ENCODE results near the gene HSD17B11.
"Not testable (repeated sequence)": the region's sequence is repeated elsewhere in the genome, so short reads cannot be mapped to it uniquely, and the experiment has no call there.

Gene HSD17B11

GRCh38 chr4:87388901-87389300, 2.1 kb downstream of the HSD17B11 start:
- H3K27me3 ChIP-seq: no peaks in the 10 kb centered on the region
- peaks cover 35% of the 10 kb centered on the region for H3K36me3 ChIP-seq
- no peak for TF ChIP-seq Cebpa-rat (IDR thresholded peaks at IDR 0.05)
- H3K27ac ChIP-seq: no peak overlapping the region
- peaks cover 46% of the 10 kb centered on the region for H3K9me3 ChIP-seq
- peaks cover 30% of the 10 kb centered on the region for H3K4me1 ChIP-seq
- H3K4me2 ChIP-seq: peak overlapping the region; percentile 90
- no peak overlapping the region for H3K9ac ChIP-seq
- 0 out of 2 replicates have a peak, but pooled peaks cover under 1% of the 10 kb centered on the region for H4K20me1 ChIP-seq
- H3K4me3 ChIP-seq: peak overlapping the region; percentile 79

- no peak overlapping the region for H3K9ac ChIP-seq
- H3K27me3 ChIP-seq: no peaks in the 10 kb centered on the region
- H3K4me3 ChIP-seq: no peak overlapping the region
- peaks cover 51% of the 10 kb centered on the region for H3K9me3 ChIP-seq
- H3K4me2 ChIP-seq: no peak overlapping the region
- H4K20me1 ChIP-seq: 0 out of 2 replicates have a peak, but pooled peaks cover 13% of the 10 kb centered on the region
- H3K27ac ChIP-seq: no peak overlapping the region
- peaks cover 30% of the 10 kb centered on the region for H3K4me1 ChIP-seq
- H3K36me3 ChIP-seq: peaks cover 35% of the 10 kb centered on the region
- no peak for TF ChIP-seq Cebpa-rat (IDR thresholded peaks at IDR 0.05)
These were observed 3.8 kb downstream of the HSD17B11 start for GRCh38 chr4:87387237-87387636.

DNA sequence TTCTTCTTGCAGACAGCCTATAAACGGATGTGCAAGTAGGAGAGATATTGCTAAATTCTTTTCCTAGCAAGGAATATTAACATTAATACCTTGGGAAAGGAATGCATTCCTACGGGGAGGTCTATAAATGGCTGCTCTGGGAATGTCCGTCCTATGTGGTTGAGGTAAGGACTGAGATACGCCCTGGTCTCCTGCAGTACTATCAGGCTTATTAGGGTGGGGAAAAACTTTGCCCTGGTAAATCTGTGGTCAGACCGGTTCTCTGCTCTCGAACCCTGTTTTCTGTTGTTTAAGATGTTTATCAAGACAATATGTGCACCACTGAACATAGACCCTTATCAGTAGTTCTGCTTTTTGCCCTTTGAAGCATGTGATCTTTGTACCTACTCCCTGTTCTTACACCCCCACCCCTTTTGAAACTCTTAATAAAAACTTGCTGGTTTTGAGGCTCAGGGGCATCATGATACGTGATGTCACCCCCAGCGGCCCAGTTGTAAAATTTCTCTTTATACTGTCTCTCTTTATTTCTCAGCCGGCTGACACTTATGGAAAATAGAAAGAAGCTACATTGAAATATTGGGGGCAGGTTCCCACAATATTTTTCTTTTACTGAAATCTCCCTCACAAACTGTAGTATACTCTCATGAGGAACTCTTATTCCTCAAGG, 6.4 kb downstream of the HSD17B11 start:
- H3K9ac ChIP-seq, H3K4me3 ChIP-seq, H3K27ac ChIP-seq, H3K4me2 ChIP-seq, H3K27me3 ChIP-seq: not testable (repeated sequence)
- H3K4me1 ChIP-seq: peaks cover 16% of the 10 kb centered on the region
- H3K9me3 ChIP-seq: peaks cover 51% of the 10 kb centered on the region
- H3K36me3 ChIP-seq: peaks cover 60% of the 10 kb centered on the region
- 0 out of 2 replicates have a peak, but pooled peaks cover 13% of the 10 kb centered on the region for H4K20me1 ChIP-seq

- Histone ChIP-seq H3K27ac (no peak overlapping the region), H3K9me3 (peaks cover 41% of the 10 kb centered on the region), H3K4me3 (no peak overlapping the region), H3K4me2 (no peak overlapping the region), H3K36me3 (peaks cover 62% of the 10 kb centered on the region), H3K9ac (no peak overlapping the region), H4K20me1 (0 out of 2 replicates have a peak, but pooled peaks cover 13% of the 10 kb centered on the region), H3K27me3 (no peaks in the 10 kb centered on the region), H3K4me1 (no peaks in the 10 kb centered on the region)
- no peak for TF ChIP-seq Cebpa-rat (IDR thresholded peaks at IDR 0.05)
These were observed 8.1 kb downstream of the HSD17B11 start for GRCh38 chr4:87382931-87383330.

- no peak for TF ChIP-seq Cebpa-rat (IDR thresholded peaks at IDR 0.05)
- Histone ChIP-seq H3K9me3 (peaks cover 34% of the 10 kb centered on the region), H3K4me1 (no peaks in the 10 kb centered on the region), H3K27me3 (no peaks in the 10 kb centered on the region), H3K36me3 (peaks cover 61% of the 10 kb centered on the region), H3K27ac (no peak overlapping the region), H3K4me2 (no peak overlapping the region), H3K4me3 (no peak overlapping the region), H4K20me1 (0 out of 2 replicates have a peak, but pooled peaks cover 13% of the 10 kb centered on the region), H3K9ac (no peak overlapping the region)
These were observed 8.9 kb downstream of the HSD17B11 start for GRCh38 chr4:87382116-87382515.

GRCh38 chr4:87377816-87378215, 13.2 kb downstream of the HSD17B11 start:
- Histone ChIP-seq H3K27me3 (no peaks in the 10 kb centered on the region), H3K9me3 (no peaks in the 10 kb centered on the region), H3K36me3 (peaks cover 66% of the 10 kb centered on the region), H3K9ac (no peak overlapping the region), H3K27ac (no peak overlapping the region), H4K20me1 (0 out of 2 replicates have a peak, but pooled peaks cover 1% of the 10 kb centered on the region), H3K4me1 (no peaks in the 10 kb centered on the region), H3K4me3 (no peak overlapping the region), H3K4me2 (no peak overlapping the region)
- no peak for TF ChIP-seq Cebpa-rat (IDR thresholded peaks at IDR 0.05)

DNA sequence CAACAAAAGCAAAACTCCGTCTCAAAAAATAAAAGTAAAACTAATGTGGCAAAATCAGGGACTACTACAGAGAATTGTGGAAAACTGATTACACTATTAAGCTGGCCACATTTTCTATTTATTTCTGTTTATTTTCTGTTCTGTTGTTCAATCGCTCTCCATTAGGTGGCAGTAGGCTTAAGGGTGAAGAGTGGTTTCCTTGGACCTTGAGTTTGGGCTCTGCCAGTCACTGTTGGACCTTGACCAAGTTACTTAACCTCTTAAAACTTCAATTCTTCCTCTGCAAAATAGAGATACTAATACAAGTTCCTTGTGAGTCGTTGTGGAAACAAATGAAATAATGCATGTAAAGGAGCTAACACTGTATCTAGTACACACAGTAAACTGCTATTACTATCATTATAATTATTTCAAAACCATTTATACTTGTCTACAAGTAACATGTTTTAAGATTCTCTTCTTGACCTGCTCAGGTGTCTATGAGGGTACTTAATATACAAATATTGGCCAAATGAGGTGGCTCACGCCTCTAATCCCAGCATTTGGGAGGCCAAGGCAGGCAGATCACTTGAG, 15.2 kb downstream of the HSD17B11 start:
- no peak overlapping the region for H3K4me2 ChIP-seq

DNA sequence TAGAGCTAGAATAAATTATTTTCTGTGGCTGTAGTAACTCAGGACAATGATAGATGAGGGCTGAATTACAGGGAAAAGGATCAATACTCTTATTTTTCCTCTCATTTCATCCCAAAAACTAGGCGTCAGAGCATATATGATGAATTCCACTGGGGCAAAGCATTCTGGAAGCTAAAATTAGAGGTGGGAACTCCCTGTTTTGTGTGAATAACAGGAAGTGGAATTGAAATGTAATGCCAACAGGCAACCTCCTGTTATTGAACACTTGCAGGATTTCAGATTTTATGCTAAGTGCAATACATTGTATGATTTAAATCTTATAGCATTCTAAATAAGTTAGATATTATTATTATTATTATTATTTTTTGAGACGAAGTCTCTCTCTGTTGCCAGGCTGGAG, 20.9 kb downstream of the HSD17B11 start:
- H3K9ac ChIP-seq: no peak overlapping the region
- no peaks in the 10 kb centered on the region for H3K4me1 ChIP-seq
- no peak for TF ChIP-seq Cebpa-rat (IDR thresholded peaks at IDR 0.05)
- H3K4me3 ChIP-seq: no peak overlapping the region
- no peaks in the 10 kb centered on the region for H3K27me3 ChIP-seq
- H3K4me2 ChIP-seq: no peak overlapping the region
- peaks cover 83% of the 10 kb centered on the region for H3K36me3 ChIP-seq
- H3K9me3 ChIP-seq: peaks cover 21% of the 10 kb centered on the region
- H3K27ac ChIP-seq: no peak overlapping the region
- no peaks in the 10 kb centered on the region for H4K20me1 ChIP-seq

More for the DNA sequence above, 15.2 kb downstream of the HSD17B11 start:
- Histone ChIP-seq H4K20me1 (no peaks in the 10 kb centered on the region), H3K4me1 (no peaks in the 10 kb centered on the region), H3K9me3 (no peaks in the 10 kb centered on the region), H3K9ac (no peak overlapping the region), H3K27me3 (no peaks in the 10 kb centered on the region), H3K36me3 (peaks cover 70% of the 10 kb centered on the region), H3K27ac (no peak overlapping the region), H3K4me3 (no peak overlapping the region)
- no peak for TF ChIP-seq Cebpa-rat (IDR thresholded peaks at IDR 0.05)

- no peaks in the 10 kb centered on the region for H4K20me1 ChIP-seq
- no peak for TF ChIP-seq Cebpa-rat (IDR thresholded peaks at IDR 0.05)
- H3K4me1 ChIP-seq: no peaks in the 10 kb centered on the region
- H3K36me3 ChIP-seq: peaks cover 85% of the 10 kb centered on the region
- H3K9ac ChIP-seq: no peak overlapping the region
- no peak overlapping the region for H3K27ac ChIP-seq
- H3K27me3 ChIP-seq: no peaks in the 10 kb centered on the region
- no peak overlapping the region for H3K4me3 ChIP-seq
- H3K9me3 ChIP-seq: peaks cover 25% of the 10 kb centered on the region
- H3K4me2 ChIP-seq: no peak overlapping the region
These were observed 24.3 kb downstream of the HSD17B11 start for GRCh38 chr4:87366521-87367162.

- Histone ChIP-seq H3K27ac (no peak overlapping the region), H3K4me1 (no peaks in the 10 kb centered on the region), H3K4me3 (no peak overlapping the region), H3K4me2 (no peak overlapping the region), H3K36me3 (peaks cover 88% of the 10 kb centered on the region), H3K27me3 (no peaks in the 10 kb centered on the region), H3K9ac (no peak overlapping the region), H3K9me3 (peaks cover 25% of the 10 kb centered on the region), H4K20me1 (no peaks in the 10 kb centered on the region)
- TF ChIP-seq Cebpa-rat (IDR thresholded peaks at IDR 0.05): no peak
These were observed 25.6 kb downstream of the HSD17B11 start for GRCh38 chr4:87365348-87365747.
